Right cardiac atrium (tissue), 5 donors: ENCODE measurements around the gene PRR20E. TPM values are rescaled to one million over a fixed set of nuclear protein-coding genes. Genes with fewer than 3 reads are reported as not detected.
"Not testable (repeated sequence)": the region's sequence is repeated elsewhere in the genome, so short reads cannot be mapped to it uniquely, and the experiment has no call there.

Experiments
- ATAC-seq, 2 donors: fragments of 200-7000 bp; cut with Tn5 transposase; one replicate each; pipeline versions ENCODE4 v1.8.0 to v1.9.1; 2020; ENCODE audit warnings: moderate library complexity in 2 of 2, mild to moderate bottlenecking in 1 of 2
- DNase-seq, 3 donors: peaks; one replicate each; pipeline ENCODE4 v3.0.0-alpha.2; 2020
- H3K27ac ChIP-seq: one replicate; pipeline ENCODE4 v1.5.1; 2013; ENCODE audit warnings: mild to moderate bottlenecking, low read length, control low read depth, moderate library complexity
- H3K27me3 ChIP-seq: one replicate; pipeline ENCODE4 v1.6.1; 2013; ENCODE audit not compliant: control insufficient read depth, insufficient read depth
- H3K4me1 ChIP-seq: one replicate; pipeline ENCODE4 v1.6.1; 2013; ENCODE audit warnings: low read length; ENCODE audit not compliant: control insufficient read depth, insufficient read depth
- H3K4me3 ChIP-seq: one replicate; pipeline ENCODE4 v1.5.1; 2013; ENCODE audit warnings: low read length, control low read depth
- H3K9me3 ChIP-seq: one replicate; pipeline ENCODE4 v1.6.1; 2013; ENCODE audit warnings: low read length; ENCODE audit not compliant: control insufficient read depth
- WGBS: extraction: QIAGEN DNeasy Blood & Tissue Kit; methylation state at CpG from one replicate; pipeline ENCODE4 v1.1.7; 2013; 5-methylcytosine and 5-hydroxymethylcytosine counted together
- intact Hi-C, 4 donors: fragments of 100-400 bp; cut with DNase I; formaldehyde crosslinking; loops; one replicate each; pipeline versions ENCODE4 v1.11.0 to v1.14.0; 2022 to 2023
- polyA plus RNA-seq: library from polyadenylated mRNA; stranded (reverse); fragments of 200-250 nt; gene quantifications from one replicate; pipeline ENCODE4 v1.2.3, GENCODE V29; 2013
- total RNA-seq, 4 donors: library from RNA; stranded (reverse); fragmentation: NEBNext Ultra II Directional; extraction: Animal tissue kit (Norgen Biotek cat#: 25700); gene quantifications; one replicate each; pipeline ENCODE4 v1.2.1, GENCODE V29; 2021
- donor health status: healthy with polysubstance abuse.
- donor health status: DM: no; HTN: yes; CAD: no.
- donor health status: DM: no; HTN: no; CAD: no.
- donor health status: DM: no; HTN: yes; CAD: no; lungs with severe emphysema.
- donor health status: DM: yes; HTN: yes; CAD: no.

The PRR20E gene
- total and polyA plus RNA-seq, 5 donors: not detected

DNA sequence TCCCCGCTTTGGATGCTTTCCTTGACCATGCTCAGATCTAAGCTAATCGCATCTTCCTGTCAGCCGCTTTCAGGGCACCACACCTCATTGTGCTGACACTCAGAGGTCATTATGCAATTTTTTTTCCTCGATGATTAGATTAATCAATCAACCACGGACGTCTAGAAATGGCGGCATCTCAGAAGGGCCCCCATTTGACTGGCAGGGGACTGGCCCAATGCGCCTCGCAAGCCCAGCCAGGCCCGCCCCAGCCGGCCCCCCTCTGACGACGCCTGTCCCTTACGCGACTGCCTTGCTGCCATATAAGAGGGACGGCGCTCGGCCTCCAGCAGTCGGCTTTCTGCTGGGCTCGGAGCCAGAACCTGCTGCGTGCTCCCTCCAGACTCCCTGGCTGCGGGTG, 6.7 kb upstream of the PRR20E start, which contains the start of gene PRR20D:
PRR20D (plus strand) TSS at position 301 of the 400 bp plus-strand sequence. CDS start 387 bp downstream, outside the sequence.
- H3K27ac ChIP-seq, H3K4me3 ChIP-seq, H3K4me1 ChIP-seq, DNase-seq, H3K9me3 ChIP-seq, H3K27me3 ChIP-seq, intact Hi-C loops, ATAC-seq: not testable (repeated sequence)
- no CpG with 5 or more reads among the region's 22 CpGs for WGBS

DNA sequence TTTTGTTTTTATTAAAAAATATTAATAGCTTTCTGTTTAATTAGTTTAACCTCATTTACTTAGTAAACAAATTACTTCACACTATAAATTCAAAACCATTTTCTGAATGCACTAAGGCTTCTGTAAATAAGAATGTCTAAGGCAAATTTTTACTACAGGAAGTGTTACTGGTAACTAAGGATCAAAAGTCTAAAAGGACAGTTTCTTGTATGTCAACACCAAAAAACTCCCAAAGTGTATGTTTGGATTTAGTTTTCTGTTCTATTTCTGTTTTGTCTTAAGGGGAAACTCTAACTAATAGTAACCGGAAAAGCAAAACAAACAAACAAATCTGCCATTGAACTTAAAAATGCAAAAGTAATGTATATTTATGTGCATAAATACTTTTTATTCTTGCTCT, 24.7 kb downstream of the PRR20E start:
- 69% methylated on average over 1 of the region's 1 CpG for WGBS
- Histone ChIP-seq H3K27me3 (no peaks in the 10 kb centered on the region), H3K27ac (no peak overlapping the region), H3K4me1 (no peaks in the 10 kb centered on the region), H3K4me3 (no peak overlapping the region), H3K9me3 (no peaks in the 10 kb centered on the region)
- DNase-seq: no peak
- no peak for ATAC-seq
- intact Hi-C loops: no loop called here

DNA sequence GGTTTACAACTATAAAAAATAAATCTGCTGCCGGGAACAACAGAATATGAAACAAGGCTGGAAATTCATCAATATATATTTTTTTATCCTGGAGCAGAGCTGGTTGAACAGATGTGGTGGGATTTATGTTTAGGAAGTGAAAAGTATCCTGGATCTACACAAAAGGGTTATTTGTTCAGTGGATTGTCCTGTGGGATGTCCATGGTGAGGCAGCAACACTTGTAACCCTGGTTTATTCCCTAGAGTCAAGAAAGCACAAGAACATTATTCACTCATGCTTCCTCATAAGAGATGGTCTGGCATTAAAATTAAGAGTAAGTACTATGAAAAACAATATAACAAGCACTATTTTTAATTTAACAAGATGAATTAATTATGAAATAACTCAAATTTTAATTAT, 46.0 kb downstream of the PRR20E start:
- H3K4me3 ChIP-seq: no peak overlapping the region
- no peaks in the 10 kb centered on the region for H3K27me3 ChIP-seq
- H3K4me1 ChIP-seq: no peaks in the 10 kb centered on the region
- H3K9me3 ChIP-seq: no peaks in the 10 kb centered on the region
- ATAC-seq (no peak), DNase-seq (no peak)
- WGBS: 88% methylated on average over 1 of the region's 1 CpG
- H3K27ac ChIP-seq: no peak overlapping the region
- intact Hi-C loops: no loop called here

Other genes with a start within 250 kb of the PRR20E start
- not detected for gene PRR20A, start 26.3 kb upstream of the PRR20E start, total RNA-seq
- not detected for gene PRR20A, start 26.3 kb upstream of the PRR20E start, polyA plus RNA-seq
- not detected for gene PRR20B, start 19.7 kb upstream of the PRR20E start, total RNA-seq
- not detected for gene PRR20B, start 19.7 kb upstream of the PRR20E start, polyA plus RNA-seq
- not detected for gene PRR20C, start 13.1 kb upstream of the PRR20E start, total RNA-seq
- not detected for gene PRR20C, start 13.1 kb upstream of the PRR20E start, polyA plus RNA-seq
- not detected for gene PRR20D, start 6.6 kb upstream of the PRR20E start, total RNA-seq
- gene PRR20D, start 6.6 kb upstream of the PRR20E start, polyA plus RNA-seq: not detected